ENCODE measurements around the gene DOCK9. TPM values are rescaled to one million over a fixed set of nuclear protein-coding genes. Genes with fewer than 3 reads are reported as not detected.

The DOCK9 gene
- total RNA-seq, 1 donor: 44.5 TPM

DNA sequence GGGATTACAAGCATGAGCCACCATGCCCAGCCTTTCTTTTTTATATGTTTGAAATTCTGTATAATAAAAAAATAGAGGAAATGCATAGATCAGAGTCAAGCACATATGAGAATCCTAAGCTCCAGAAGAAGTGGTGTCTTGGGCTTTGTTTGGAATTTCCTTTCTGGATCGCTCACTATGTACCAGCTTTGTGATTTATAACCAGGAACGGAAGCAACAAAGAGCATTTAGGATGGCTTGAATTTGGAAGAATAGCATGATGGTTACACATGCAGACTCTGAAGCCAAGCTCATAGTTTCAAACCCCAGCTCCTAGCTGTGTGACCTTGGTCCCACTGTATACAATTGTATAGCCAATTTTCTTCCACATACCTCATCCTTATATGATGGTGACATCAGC is 197.4 kb downstream of the DOCK9 start:
- no peak overlapping the region for H3K27ac ChIP-seq (ENCODE audit: low read depth, low read length)
- H3K79me2 ChIP-seq (ENCODE audit: insufficient read depth, low read length): no peaks in the 10 kb centered on the region
- TF ChIP-seq, protein P1, sequence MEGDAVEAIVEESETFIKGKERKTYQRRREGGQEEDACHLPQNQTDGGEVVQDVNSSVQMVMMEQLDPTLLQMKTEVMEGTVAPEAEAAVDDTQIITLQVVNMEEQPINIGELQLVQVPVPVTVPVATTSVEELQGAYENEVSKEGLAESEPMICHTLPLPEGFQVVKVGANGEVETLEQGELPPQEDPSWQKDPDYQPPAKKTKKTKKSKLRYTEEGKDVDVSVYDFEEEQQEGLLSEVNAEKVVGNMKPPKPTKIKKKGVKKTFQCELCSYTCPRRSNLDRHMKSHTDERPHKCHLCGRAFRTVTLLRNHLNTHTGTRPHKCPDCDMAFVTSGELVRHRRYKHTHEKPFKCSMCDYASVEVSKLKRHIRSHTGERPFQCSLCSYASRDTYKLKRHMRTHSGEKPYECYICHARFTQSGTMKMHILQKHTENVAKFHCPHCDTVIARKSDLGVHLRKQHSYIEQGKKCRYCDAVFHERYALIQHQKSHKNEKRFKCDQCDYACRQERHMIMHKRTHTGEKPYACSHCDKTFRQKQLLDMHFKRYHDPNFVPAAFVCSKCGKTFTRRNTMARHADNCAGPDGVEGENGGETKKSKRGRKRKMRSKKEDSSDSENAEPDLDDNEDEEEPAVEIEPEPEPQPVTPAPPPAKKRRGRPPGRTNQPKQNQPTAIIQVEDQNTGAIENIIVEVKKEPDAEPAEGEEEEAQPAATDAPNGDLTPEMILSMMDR (IDR thresholded peaks at IDR 0.05; ENCODE audit: extremely low read depth, low read depth, low read length): no peak
- H3K4me1 ChIP-seq (ENCODE audit: insufficient read depth, low read length): no peaks in the 10 kb centered on the region
- H3K4me3 ChIP-seq (ENCODE audit: insufficient read depth, low read length): no peak overlapping the region
- H3K36me3 ChIP-seq (ENCODE audit: insufficient read depth, low read length): no peaks in the 10 kb centered on the region
- no peak overlapping the region for H2AFZ ChIP-seq (ENCODE audit: low read length)
- H3K4me2 ChIP-seq (ENCODE audit: insufficient read depth, low read length): no peak overlapping the region
- peaks cover 8% of the 10 kb centered on the region for H3K27me3 ChIP-seq (ENCODE audit: insufficient read depth, low read length)
- no peaks in the 10 kb centered on the region for H3K9me3 ChIP-seq (ENCODE audit: low read depth, low read length)
- no peaks in the 10 kb centered on the region for H4K20me1 ChIP-seq (ENCODE audit: insufficient read depth, low read length)
- DNase-seq (ENCODE audit: insufficient read length, low spot score, missing footprints): peak; percentile 80

DNA sequence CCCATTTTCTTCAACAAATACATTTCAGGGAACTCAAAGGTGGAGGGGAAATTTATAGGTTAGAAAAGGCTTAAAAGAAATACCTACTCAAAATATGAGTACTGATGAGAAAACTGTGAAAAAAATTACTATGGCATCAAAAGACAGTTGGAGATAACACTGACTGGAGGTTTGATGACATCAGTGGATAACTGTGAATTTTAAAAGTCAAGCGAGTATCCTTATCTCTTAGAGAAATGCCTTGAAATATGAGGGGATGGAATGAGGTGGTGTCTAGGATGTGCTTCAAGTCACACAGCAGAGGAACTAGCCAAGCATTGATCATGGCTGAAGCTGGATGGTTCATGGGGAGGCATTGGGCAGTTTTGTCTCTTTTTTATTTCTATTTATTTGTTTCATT is 198.2 kb downstream of the DOCK9 start:
- Histone ChIP-seq H3K36me3 (ENCODE audit: insufficient read depth, low read length) (no peaks in the 10 kb centered on the region), H3K4me3 (ENCODE audit: insufficient read depth, low read length) (no peak overlapping the region), H3K4me1 (ENCODE audit: insufficient read depth, low read length) (no peaks in the 10 kb centered on the region), H3K79me2 (ENCODE audit: insufficient read depth, low read length) (no peaks in the 10 kb centered on the region), H2AFZ (ENCODE audit: low read length) (no peak overlapping the region), H3K27me3 (ENCODE audit: insufficient read depth, low read length) (peaks cover 3% of the 10 kb centered on the region), H3K4me2 (ENCODE audit: insufficient read depth, low read length) (no peak overlapping the region), H3K9me3 (ENCODE audit: low read depth, low read length) (no peaks in the 10 kb centered on the region), H4K20me1 (ENCODE audit: insufficient read depth, low read length) (no peaks in the 10 kb centered on the region), H3K27ac (ENCODE audit: low read depth, low read length) (no peak overlapping the region)
- no peak for DNase-seq (ENCODE audit: insufficient read length, low spot score, missing footprints)
- TF ChIP-seq, protein P1 (IDR thresholded peaks at IDR 0.05; ENCODE audit: extremely low read depth, low read depth, low read length): no peak

DNA sequence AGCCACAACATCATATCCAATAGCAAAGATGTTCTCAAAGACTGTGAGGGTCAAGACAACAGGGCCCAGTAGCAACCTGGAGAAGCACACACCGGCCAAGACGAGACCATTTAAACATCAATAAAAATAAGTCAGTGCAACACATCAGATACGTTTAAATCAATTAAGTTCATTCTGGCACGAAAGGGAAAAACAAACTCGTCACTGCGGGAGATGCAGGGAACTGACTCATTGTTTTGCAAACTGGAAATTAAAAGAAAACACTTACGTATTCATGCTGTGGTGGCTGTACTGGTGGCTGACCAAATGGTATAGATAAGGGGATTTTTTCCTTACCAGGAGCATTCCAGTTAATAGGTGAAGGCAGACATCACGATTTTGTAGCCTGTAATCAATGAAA is 199.1 kb downstream of the DOCK9 start:
- H4K20me1 ChIP-seq (ENCODE audit: insufficient read depth, low read length): no peaks in the 10 kb centered on the region
- no peak overlapping the region for H3K4me3 ChIP-seq (ENCODE audit: insufficient read depth, low read length)
- H2AFZ ChIP-seq (ENCODE audit: low read length): no peak overlapping the region
- H3K27ac ChIP-seq (ENCODE audit: low read depth, low read length): no peak overlapping the region
- no peaks in the 10 kb centered on the region for H3K27me3 ChIP-seq (ENCODE audit: insufficient read depth, low read length)
- TF ChIP-seq, protein P1 (IDR thresholded peaks at IDR 0.05; ENCODE audit: extremely low read depth, low read depth, low read length): no peak
- no peaks in the 10 kb centered on the region for H3K79me2 ChIP-seq (ENCODE audit: insufficient read depth, low read length)
- no peak overlapping the region for H3K4me2 ChIP-seq (ENCODE audit: insufficient read depth, low read length)
- H3K36me3 ChIP-seq (ENCODE audit: insufficient read depth, low read length): no peaks in the 10 kb centered on the region
- no peaks in the 10 kb centered on the region for H3K4me1 ChIP-seq (ENCODE audit: insufficient read depth, low read length)
- no peak for DNase-seq (ENCODE audit: insufficient read length, low spot score, missing footprints)
- H3K9me3 ChIP-seq (ENCODE audit: low read depth, low read length): no peaks in the 10 kb centered on the region

DNA sequence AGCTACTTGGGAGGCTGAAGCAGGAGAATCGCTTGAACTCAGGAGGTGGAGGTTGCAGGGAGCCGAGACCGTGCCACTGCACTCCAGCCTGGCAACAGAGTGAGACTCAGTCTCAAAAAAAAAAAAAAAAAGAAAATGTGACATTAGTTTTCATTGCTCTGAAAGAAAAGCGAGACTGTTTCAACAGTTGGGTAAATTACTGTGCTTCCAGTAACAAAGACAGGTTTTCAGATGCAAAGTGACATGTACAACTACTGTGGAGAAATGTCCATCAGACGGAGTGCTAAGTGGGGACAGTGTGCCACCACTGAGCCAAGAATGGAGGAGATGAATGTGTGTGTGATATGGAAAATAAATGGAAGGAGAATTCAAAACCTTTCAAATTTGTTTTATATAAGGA is 201.2 kb downstream of the DOCK9 start:
- no peaks in the 10 kb centered on the region for H3K36me3 ChIP-seq (ENCODE audit: insufficient read depth, low read length)
- no peaks in the 10 kb centered on the region for H4K20me1 ChIP-seq (ENCODE audit: insufficient read depth, low read length)
- TF ChIP-seq, protein P1 (IDR thresholded peaks at IDR 0.05; ENCODE audit: extremely low read depth, low read depth, low read length): no peak
- no peaks in the 10 kb centered on the region for H3K27me3 ChIP-seq (ENCODE audit: insufficient read depth, low read length)
- no peak overlapping the region for H3K4me3 ChIP-seq (ENCODE audit: insufficient read depth, low read length)
- no peaks in the 10 kb centered on the region for H3K4me1 ChIP-seq (ENCODE audit: insufficient read depth, low read length)
- H3K4me2 ChIP-seq (ENCODE audit: insufficient read depth, low read length): no peak overlapping the region
- no peak overlapping the region for H2AFZ ChIP-seq (ENCODE audit: low read length)
- H3K27ac ChIP-seq (ENCODE audit: low read depth, low read length): no peak overlapping the region
- DNase-seq (ENCODE audit: insufficient read length, low spot score, missing footprints): peak; percentile 37
- H3K79me2 ChIP-seq (ENCODE audit: insufficient read depth, low read length): no peaks in the 10 kb centered on the region
- H3K9me3 ChIP-seq (ENCODE audit: low read depth, low read length): no peaks in the 10 kb centered on the region

Data from osteoblast (primary cell).